SK-N-SH treated with all-trans-retinoic acid at 6 μM for 48 hours (cell line): ENCODE results near the gene CFAP74.

Source experiments
- CSDC2 ChIP-seq: fragments of 250-450 bp; sonication (Bioruptor Pico); IDR thresholded peaks from 2 replicates; pipeline ENCODE4 v1.5.0; 2020; ENCODE audit warnings: mild to moderate bottlenecking, moderate library complexity
- ESRRG ChIP-seq: fragments of 250-450 bp; sonication (Bioruptor Pico); IDR thresholded peaks from 2 replicates; pipeline ENCODE4 v1.6.1; 2021; ENCODE audit warnings: mild to moderate bottlenecking
- ISL1 ChIP-seq: fragments of 250-450 bp; sonication (Bioruptor Pico); IDR thresholded peaks from 2 replicates; pipeline ENCODE4 v2.1.2; 2022; ENCODE audit warnings: mild to moderate bottlenecking, moderate library complexity
- OSR1 ChIP-seq: fragments of 250-450 bp; sonication (Bioruptor Pico); IDR thresholded peaks from 2 replicates; pipeline ENCODE4 v1.8.0; 2022; ENCODE audit warnings: moderate library complexity, mild to moderate bottlenecking, inconsistent platforms
- RARB ChIP-seq: fragments of 250-450 bp; sonication (Bioruptor Pico); IDR thresholded peaks from 2 replicates; pipeline ENCODE4 v1.8.0; 2021; ENCODE audit warnings: mild to moderate bottlenecking, moderate library complexity
- SNAI2 ChIP-seq: fragments of 250-450 bp; sonication (Bioruptor Pico); IDR thresholded peaks from 2 replicates; pipeline ENCODE4 v1.5.0; 2020; ENCODE audit warnings: mild to moderate bottlenecking, moderate library complexity
- ZC3H10 ChIP-seq: fragments of 250-450 bp; sonication (Bioruptor Pico); IDR thresholded peaks from 2 replicates; pipeline ENCODE4 v1.5.1; 2021; ENCODE audit warnings: mild to moderate bottlenecking, moderate library complexity
- ZFP3 ChIP-seq: fragments of 250-450 bp; sonication (Bioruptor Pico); IDR thresholded peaks from 2 replicates; pipeline ENCODE4 v1.5.0; 2020; ENCODE audit warnings: mild to moderate bottlenecking, moderate library complexity
- ZFP30 ChIP-seq: fragments of 450-650 bp; formaldehyde crosslinking; IDR thresholded peaks from 2 replicates; pipeline ENCODE4 v1.5.0; 2022; ENCODE audit warnings: mild to moderate bottlenecking, moderate library complexity
- ZNF565 ChIP-seq: fragments of 450-650 bp; formaldehyde crosslinking; conservative IDR thresholded peaks from 2 replicates; pipeline ENCODE4 v1.5.0; 2020; ENCODE audit warnings: low read depth, mild to moderate bottlenecking, moderate library complexity
- ZNF70 ChIP-seq: fragments of 450-650 bp; formaldehyde crosslinking; IDR thresholded peaks from 2 replicates; pipeline ENCODE4 v1.5.0; 2020; ENCODE audit warnings: mild to moderate bottlenecking, moderate library complexity
- ZNF8 ChIP-seq: fragments of 450-650 bp; formaldehyde crosslinking; IDR thresholded peaks from 2 replicates; pipeline ENCODE4 v1.5.0; 2020; ENCODE audit warnings: mild to moderate bottlenecking, moderate library complexity
- TF ChIP-seq, protein P1 (sequence below): fragments of 250-450 bp; sonication (Bioruptor Pico); IDR thresholded peaks from 2 replicates; pipeline ENCODE4 v1.5.1; 2020; ENCODE audit warnings: low read depth, mild to moderate bottlenecking, moderate library complexity
- TF ChIP-seq, protein P2 (sequence below): fragments of 250-450 bp; sonication (Bioruptor Pico); IDR thresholded peaks from 2 replicates; pipeline ENCODE4 v1.5.1; 2021; ENCODE audit warnings: mild to moderate bottlenecking, moderate library complexity

DNA sequence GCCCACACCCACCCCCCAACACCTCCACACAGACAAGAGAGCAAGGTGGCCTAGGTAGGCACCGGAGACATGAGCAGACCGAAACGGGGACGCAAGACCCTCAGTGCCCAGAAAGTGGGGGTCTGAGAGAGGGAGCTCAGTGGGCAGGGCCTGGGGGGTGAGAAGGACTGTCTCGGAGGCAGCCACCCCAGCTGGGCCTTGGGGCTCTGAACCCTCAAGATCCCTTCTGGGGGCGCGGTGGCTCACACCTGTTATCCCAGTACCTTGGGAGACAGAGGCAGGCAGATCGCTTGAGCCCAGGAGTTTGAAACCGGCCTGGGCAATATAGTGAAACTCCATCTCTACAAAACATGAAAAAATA, 103.6 kb downstream of the CFAP74 start:
- TF ChIP-seq ZC3H10 (no peak), ZNF565 (CRISPR knock-in tag) (no peak), RARB (CRISPR knock-in tag) (no peak), ZNF70 (CRISPR knock-in tag) (no peak), ESRRG (CRISPR knock-in tag) (no peak), CSDC2 (CRISPR knock-in tag) (no peak), ZFP3 (CRISPR knock-in tag) (no peak), ISL1 (CRISPR knock-in tag) (no peak), ZFP30 (no peak), ZNF8 (CRISPR knock-in tag) (no peak), SNAI2 (CRISPR knock-in tag) (no peak), OSR1 (no peak)
- TF ChIP-seq, protein P1, sequence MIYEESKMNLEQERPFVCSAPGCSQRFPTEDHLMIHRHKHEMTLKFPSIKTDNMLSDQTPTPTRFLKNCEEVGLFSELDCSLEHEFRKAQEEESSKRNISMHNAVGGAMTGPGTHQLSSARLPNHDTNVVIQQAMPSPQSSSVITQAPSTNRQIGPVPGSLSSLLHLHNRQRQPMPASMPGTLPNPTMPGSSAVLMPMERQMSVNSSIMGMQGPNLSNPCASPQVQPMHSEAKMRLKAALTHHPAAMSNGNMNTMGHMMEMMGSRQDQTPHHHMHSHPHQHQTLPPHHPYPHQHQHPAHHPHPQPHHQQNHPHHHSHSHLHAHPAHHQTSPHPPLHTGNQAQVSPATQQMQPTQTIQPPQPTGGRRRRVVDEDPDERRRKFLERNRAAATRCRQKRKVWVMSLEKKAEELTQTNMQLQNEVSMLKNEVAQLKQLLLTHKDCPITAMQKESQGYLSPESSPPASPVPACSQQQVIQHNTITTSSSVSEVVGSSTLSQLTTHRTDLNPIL (CRISPR knock-in tag), result no peak
- TF ChIP-seq, protein P2, sequence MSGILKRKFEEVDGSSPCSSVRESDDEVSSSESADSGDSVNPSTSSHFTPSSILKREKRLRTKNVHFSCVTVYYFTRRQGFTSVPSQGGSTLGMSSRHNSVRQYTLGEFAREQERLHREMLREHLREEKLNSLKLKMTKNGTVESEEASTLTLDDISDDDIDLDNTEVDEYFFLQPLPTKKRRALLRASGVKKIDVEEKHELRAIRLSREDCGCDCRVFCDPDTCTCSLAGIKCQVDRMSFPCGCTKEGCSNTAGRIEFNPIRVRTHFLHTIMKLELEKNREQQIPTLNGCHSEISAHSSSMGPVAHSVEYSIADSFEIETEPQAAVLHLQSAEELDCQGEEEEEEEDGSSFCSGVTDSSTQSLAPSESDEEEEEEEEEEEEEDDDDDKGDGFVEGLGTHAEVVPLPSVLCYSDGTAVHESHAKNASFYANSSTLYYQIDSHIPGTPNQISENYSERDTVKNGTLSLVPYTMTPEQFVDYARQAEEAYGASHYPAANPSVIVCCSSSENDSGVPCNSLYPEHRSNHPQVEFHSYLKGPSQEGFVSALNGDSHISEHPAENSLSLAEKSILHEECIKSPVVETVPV (CRISPR knock-in tag), result no peak
